ENCODE measurements around the gene OR11A1. TPM values are rescaled to one million over a fixed set of nuclear protein-coding genes. Genes with fewer than 3 reads are reported as not detected.

OR11A1 gene
- polyA plus RNA-seq, 1 donor (not counting 4 experiments of a cell fraction or from before 2014, with no cell fraction given): not detected

GRCh38 chr6:29501106-29501505, 44.2 kb upstream of the OR11A1 start:
- H3K9me3 ChIP-seq (ENCODE audit: control insufficient read depth, low read depth, low read length): no peaks in the 10 kb centered on the region
- no peak for FAIRE-seq
- H4K20me1 ChIP-seq (ENCODE audit: control insufficient read depth, extremely low read depth, insufficient read depth, low read length): no peaks in the 10 kb centered on the region
- no peaks in the 10 kb centered on the region for H3K36me3 ChIP-seq (ENCODE audit: control insufficient read depth in 2 of 2, extremely low read depth in 1 of 2, insufficient read depth in 2 of 2, low read length in 2 of 2)
- no peak for TF ChIP-seq EZH2 (IDR thresholded peaks at IDR 0.05; ENCODE audit: low read length)
- TF ChIP-seq CTCF (optimal IDR thresholded peaks at IDR 0.05 in 1 of 3, IDR thresholded peaks at IDR 0.05 in 1 of 3, conservative IDR thresholded peaks at IDR 0.05 in 1 of 3; ENCODE audit: extremely low read depth in 1 of 3, insufficient read depth in 2 of 3, low read length in 3 of 3): no peak
- no peaks in the 10 kb centered on the region for H3K9me1 ChIP-seq (ENCODE audit: control insufficient read depth, extremely low read depth, insufficient read depth, low read length)
- DNase-seq (ENCODE audit: low read depth, low spot score): no peak
- no peak overlapping the region for H3K4me2 ChIP-seq (ENCODE audit: control insufficient read depth, extremely low read depth, insufficient read depth, low read depth, low read length)
- no peak overlapping the region for H3K9ac ChIP-seq (ENCODE audit: control insufficient read depth, extremely low read depth, insufficient read depth, low read length)
- H3K27me3 ChIP-seq (ENCODE audit: control insufficient read depth, extremely low read depth, insufficient read depth, low read length): peaks cover 10% of the 10 kb centered on the region
- peaks cover 4% of the 10 kb centered on the region for H3K4me1 ChIP-seq (ENCODE audit: control insufficient read depth, extremely low read depth, insufficient read depth, low read length)
- H3K79me2 ChIP-seq (ENCODE audit: control insufficient read depth, insufficient read depth, low read length): no peaks in the 10 kb centered on the region
- dilution Hi-C loops (cut with MboI; ENCODE audit: extremely low pct_ligation_motif_present, low sequenced_read_pairs): no loop called here
- no peak overlapping the region for H2AFZ ChIP-seq (ENCODE audit: control insufficient read depth, low read length)
- no peak overlapping the region for H3K4me3 ChIP-seq (ENCODE audit: control insufficient read depth in 2 of 3, extremely low read depth in 1 of 3, insufficient read depth in 2 of 3, low read depth in 1 of 3, low read length in 3 of 3)
- H3K27ac ChIP-seq (ENCODE audit: control insufficient read depth, insufficient read depth, low read length): no peak overlapping the region

- H3K9me3 ChIP-seq (ENCODE audit: control insufficient read depth, low read depth, low read length): no peaks in the 10 kb centered on the region
- DNase-seq (ENCODE audit: low read depth, low spot score) (no peak), FAIRE-seq (no peak)
- H3K4me2 ChIP-seq (ENCODE audit: control insufficient read depth, extremely low read depth, insufficient read depth, low read depth, low read length): no peak overlapping the region
- no peak overlapping the region for H3K9ac ChIP-seq (ENCODE audit: control insufficient read depth, extremely low read depth, insufficient read depth, low read length)
- peaks cover 4% of the 10 kb centered on the region for H3K4me1 ChIP-seq (ENCODE audit: control insufficient read depth, extremely low read depth, insufficient read depth, low read length)
- H3K79me2 ChIP-seq (ENCODE audit: control insufficient read depth, insufficient read depth, low read length): no peaks in the 10 kb centered on the region
- H3K4me3 ChIP-seq (ENCODE audit: control insufficient read depth in 2 of 3, extremely low read depth in 1 of 3, insufficient read depth in 2 of 3, low read depth in 1 of 3, low read length in 3 of 3): no peak overlapping the region
- no peak overlapping the region for H3K27ac ChIP-seq (ENCODE audit: control insufficient read depth, insufficient read depth, low read length)
- no peaks in the 10 kb centered on the region for H4K20me1 ChIP-seq (ENCODE audit: control insufficient read depth, extremely low read depth, insufficient read depth, low read length)
- TF ChIP-seq CTCF (optimal IDR thresholded peaks at IDR 0.05 in 1 of 3, IDR thresholded peaks at IDR 0.05 in 1 of 3, conservative IDR thresholded peaks at IDR 0.05 in 1 of 3; ENCODE audit: extremely low read depth in 1 of 3, insufficient read depth in 2 of 3, low read length in 3 of 3) (no peak), EZH2 (IDR thresholded peaks at IDR 0.05; ENCODE audit: low read length) (no peak)
- peaks cover 9% of the 10 kb centered on the region for H3K27me3 ChIP-seq (ENCODE audit: control insufficient read depth, extremely low read depth, insufficient read depth, low read length)
- H3K36me3 ChIP-seq (ENCODE audit: control insufficient read depth in 2 of 2, extremely low read depth in 1 of 2, insufficient read depth in 2 of 2, low read length in 2 of 2): no peaks in the 10 kb centered on the region
- no peak overlapping the region for H2AFZ ChIP-seq (ENCODE audit: control insufficient read depth, low read length)
- no peaks in the 10 kb centered on the region for H3K9me1 ChIP-seq (ENCODE audit: control insufficient read depth, extremely low read depth, insufficient read depth, low read length)
- dilution Hi-C loops (cut with MboI; ENCODE audit: extremely low pct_ligation_motif_present, low sequenced_read_pairs): no loop called here
Measured at GRCh38 chr6:29500594-29500993, 43.7 kb upstream of the OR11A1 start.

Data from keratinocyte (primary cell).